Natural killer cell (primary cell): ENCODE results near the gene RMI2. TPM values are rescaled to one million over a fixed set of nuclear protein-coding genes. Genes with fewer than 3 reads are reported as not detected.

Experiments used
- ATAC-seq, 3 donors: fragments of 150-1000 bp in 2 of 3; fragments of 200-7000 bp in 1 of 3; cut with Tn5 transposase; 1 replicate in 1 of 3; 2 replicates in 2 of 3; pipeline ENCODE4 v1.10.0; 2021; ENCODE audit warnings: mild to moderate bottlenecking in 2 of 3, moderate library complexity in 2 of 3
- DNase-seq, 2 donors: peaks; one replicate each; pipeline versions ENCODE4 v3.0.0 to v3.0.0-alpha.2; 2013 to 2021; ENCODE audit warnings: mixed read lengths in 1 of 2
- H3K27ac ChIP-seq: one replicate; pipeline ENCODE4 v1.5.1; 2013; ENCODE audit warnings: mild to moderate bottlenecking, low read length
- H3K27me3 ChIP-seq: one replicate; pipeline ENCODE4 v1.6.1; 2013; ENCODE audit warnings: low read length; ENCODE audit not compliant: control insufficient read depth, insufficient read depth
- H3K36me3 ChIP-seq: one replicate; pipeline ENCODE4 v1.6.1; 2013; ENCODE audit warnings: low read length; ENCODE audit not compliant: control insufficient read depth, insufficient read depth
- H3K4me1 ChIP-seq: one replicate; pipeline ENCODE4 v1.6.1; 2013; ENCODE audit warnings: low read length; ENCODE audit not compliant: control insufficient read depth, insufficient read depth
- H3K4me3 ChIP-seq: one replicate; pipeline ENCODE4 v1.5.1; 2013; ENCODE audit warnings: low read length
- H3K9me3 ChIP-seq: one replicate; pipeline ENCODE4 v1.6.1; 2013; ENCODE audit warnings: low read length; ENCODE audit not compliant: control insufficient read depth, insufficient read depth
- H3K27ac Mint-ChIP-seq, 2 donors: one replicate each; pipeline ENCODE4 v1.8.0; 2022; ENCODE audit warnings: mild to moderate bottlenecking in 2 of 2, mixed read lengths in 2 of 2, moderate library complexity in 1 of 2
- H3K27me3 Mint-ChIP-seq, 2 donors: one replicate each; pipeline ENCODE4 v1.8.0; 2022; ENCODE audit warnings: low read depth in 2 of 2, mixed read lengths in 2 of 2
- H3K36me3 Mint-ChIP-seq: one replicate; pipeline ENCODE4 v1.8.0; 2022; ENCODE audit warnings: mixed read lengths
- H3K4me1 Mint-ChIP-seq, 2 donors: one replicate each; pipeline ENCODE4 v1.8.0; 2022; ENCODE audit warnings: mixed read lengths in 2 of 2
- H3K4me3 Mint-ChIP-seq: one replicate; pipeline ENCODE4 v1.8.0; 2022; ENCODE audit warnings: mild to moderate bottlenecking, moderate library complexity, mixed read lengths
- H3K9me3 Mint-ChIP-seq, 2 donors: one replicate each; pipeline ENCODE4 v1.8.0; 2022; ENCODE audit warnings: mixed read lengths in 2 of 2
- WGBS: methylation state at CpG from one replicate; pipeline ENCODE4 v1.1.7; 2013; ENCODE audit warnings: missing lambda C conversion rate; ENCODE audit not compliant: insufficient coverage; 5-methylcytosine and 5-hydroxymethylcytosine counted together
- intact Hi-C: fragments of 100-400 bp; cut with micrococcal nuclease; formaldehyde crosslinking; loops from one replicate; pipeline ENCODE4 v1.14.2; 2022
- total RNA-seq, 4 donors: library from RNA; stranded (reverse); fragments of 120-200 nt in 1 of 4; gene quantifications; one replicate each; pipeline versions ENCODE4 v1.2.3 to v1.2.4, GENCODE V29; 2013 to 2022
- TF ChIP-seq, protein P1 (sequence below): fragments of 200-600 bp; IDR thresholded peaks from one replicate; pipeline ENCODE4 v1.8.0; 2022; ENCODE audit warnings: antibody characterized with exemption

Gene RMI2
- total RNA-seq, 3 donors from 2014 or later (not counting 1 experiment from before 2014, with no cell fraction given), result 0.83 to 1.1 (median 0.93) TPM

DNA sequence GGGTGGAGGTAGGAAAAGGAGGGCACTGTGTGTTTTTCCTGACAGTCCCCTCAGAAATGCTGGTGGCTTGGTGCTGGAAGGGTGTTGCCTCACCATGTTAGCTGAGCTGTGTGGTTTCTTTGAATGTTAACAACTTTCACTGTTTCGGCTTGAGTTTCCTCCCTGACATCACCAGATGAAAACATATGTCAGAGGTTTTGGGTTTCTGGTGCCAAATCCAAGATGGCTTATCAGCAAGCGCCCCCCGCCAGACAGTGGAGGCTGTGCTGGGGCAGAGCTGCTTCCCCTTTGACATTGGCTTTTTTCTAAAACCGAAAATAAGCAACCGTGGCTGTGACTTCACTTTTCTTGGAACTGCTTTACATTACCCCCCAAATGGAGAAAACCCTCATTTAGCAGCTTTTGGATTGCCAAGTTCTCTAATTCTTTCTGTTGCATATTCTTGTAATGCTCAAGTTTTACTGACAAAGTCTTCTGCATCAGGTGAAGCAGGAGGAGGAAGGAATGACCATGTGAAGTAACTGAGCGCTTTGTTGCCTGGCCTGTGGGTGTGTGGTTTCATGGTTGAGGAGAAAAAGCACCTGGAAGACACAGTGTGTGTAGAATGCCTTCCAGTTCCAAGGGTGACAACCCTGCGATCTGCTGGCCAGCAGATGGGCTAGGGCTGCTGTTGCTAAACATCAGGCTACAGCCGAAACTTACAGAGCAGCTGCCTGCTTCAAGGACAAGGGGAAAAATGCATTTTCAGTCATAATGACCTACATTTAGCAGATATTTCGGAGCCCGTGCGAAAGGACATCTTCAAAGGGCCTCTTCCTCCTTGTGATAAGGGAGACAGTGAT, 9.7 kb downstream of the RMI2 start:
- no peaks in the 10 kb centered on the region for H3K9me3 Mint-ChIP-seq
- 32% methylated on average over 11 of the region's 11 CpGs for WGBS
- Histone ChIP-seq H3K9me3 (peaks cover 6% of the 10 kb centered on the region), H3K4me1 (peaks cover 33% of the 10 kb centered on the region), H3K4me3 (no peak overlapping the region), H3K27me3 (peaks cover 44% of the 10 kb centered on the region), H3K27ac (peak overlapping the region; percentile 21), H3K36me3 (no peaks in the 10 kb centered on the region)
- intact Hi-C loops, result loop anchor here (2.0 to 5.0 kb wide), 3 partner anchors 58 to 128 kb away; no protein-coding TSS in a partner anchor
- ATAC-seq (peak; percentile 88 to 91 (median 89)), DNase-seq (peak; percentile 48 to 88)
- H3K27ac Mint-ChIP-seq, result peak overlapping the region; percentile 68 to 71
- TF ChIP-seq, protein P1, sequence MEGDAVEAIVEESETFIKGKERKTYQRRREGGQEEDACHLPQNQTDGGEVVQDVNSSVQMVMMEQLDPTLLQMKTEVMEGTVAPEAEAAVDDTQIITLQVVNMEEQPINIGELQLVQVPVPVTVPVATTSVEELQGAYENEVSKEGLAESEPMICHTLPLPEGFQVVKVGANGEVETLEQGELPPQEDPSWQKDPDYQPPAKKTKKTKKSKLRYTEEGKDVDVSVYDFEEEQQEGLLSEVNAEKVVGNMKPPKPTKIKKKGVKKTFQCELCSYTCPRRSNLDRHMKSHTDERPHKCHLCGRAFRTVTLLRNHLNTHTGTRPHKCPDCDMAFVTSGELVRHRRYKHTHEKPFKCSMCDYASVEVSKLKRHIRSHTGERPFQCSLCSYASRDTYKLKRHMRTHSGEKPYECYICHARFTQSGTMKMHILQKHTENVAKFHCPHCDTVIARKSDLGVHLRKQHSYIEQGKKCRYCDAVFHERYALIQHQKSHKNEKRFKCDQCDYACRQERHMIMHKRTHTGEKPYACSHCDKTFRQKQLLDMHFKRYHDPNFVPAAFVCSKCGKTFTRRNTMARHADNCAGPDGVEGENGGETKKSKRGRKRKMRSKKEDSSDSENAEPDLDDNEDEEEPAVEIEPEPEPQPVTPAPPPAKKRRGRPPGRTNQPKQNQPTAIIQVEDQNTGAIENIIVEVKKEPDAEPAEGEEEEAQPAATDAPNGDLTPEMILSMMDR, result no peak
- H3K4me3 Mint-ChIP-seq, result peak overlapping the region; percentile 77
- peaks cover 24 to 25% of the 10 kb centered on the region in 2 donors for H3K4me1 Mint-ChIP-seq
- peaks cover 63 to 66% of the 10 kb centered on the region in 2 donors for H3K27me3 Mint-ChIP-seq
- no peaks in the 10 kb centered on the region for H3K36me3 Mint-ChIP-seq

DNA sequence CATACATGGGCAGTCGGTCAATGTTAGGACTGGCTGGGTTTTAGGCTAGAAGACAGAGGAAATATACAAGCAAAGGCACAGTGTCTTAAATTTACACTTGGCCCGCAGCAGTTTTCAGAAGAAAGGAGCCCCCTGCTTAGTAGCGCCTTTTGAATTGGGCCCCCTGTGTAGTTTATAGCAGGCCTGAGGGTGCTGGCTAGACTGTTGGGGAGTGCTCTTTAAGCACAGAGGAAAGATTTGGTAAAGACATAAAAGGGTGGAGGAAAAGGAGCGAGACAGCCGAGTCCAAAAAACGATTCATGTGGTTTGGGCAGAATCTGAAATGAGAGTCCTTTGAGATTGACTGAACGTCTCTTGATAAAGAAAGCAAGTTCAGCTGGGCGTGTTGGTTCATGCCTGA, 10.6 kb downstream of the RMI2 start:
- H3K4me3 Mint-ChIP-seq, result no peak overlapping the region
- peak in 1 of 2 donors; percentile 32 for DNase-seq
- WGBS, result 49% methylated on average over 8 of the region's 8 CpGs

DNA sequence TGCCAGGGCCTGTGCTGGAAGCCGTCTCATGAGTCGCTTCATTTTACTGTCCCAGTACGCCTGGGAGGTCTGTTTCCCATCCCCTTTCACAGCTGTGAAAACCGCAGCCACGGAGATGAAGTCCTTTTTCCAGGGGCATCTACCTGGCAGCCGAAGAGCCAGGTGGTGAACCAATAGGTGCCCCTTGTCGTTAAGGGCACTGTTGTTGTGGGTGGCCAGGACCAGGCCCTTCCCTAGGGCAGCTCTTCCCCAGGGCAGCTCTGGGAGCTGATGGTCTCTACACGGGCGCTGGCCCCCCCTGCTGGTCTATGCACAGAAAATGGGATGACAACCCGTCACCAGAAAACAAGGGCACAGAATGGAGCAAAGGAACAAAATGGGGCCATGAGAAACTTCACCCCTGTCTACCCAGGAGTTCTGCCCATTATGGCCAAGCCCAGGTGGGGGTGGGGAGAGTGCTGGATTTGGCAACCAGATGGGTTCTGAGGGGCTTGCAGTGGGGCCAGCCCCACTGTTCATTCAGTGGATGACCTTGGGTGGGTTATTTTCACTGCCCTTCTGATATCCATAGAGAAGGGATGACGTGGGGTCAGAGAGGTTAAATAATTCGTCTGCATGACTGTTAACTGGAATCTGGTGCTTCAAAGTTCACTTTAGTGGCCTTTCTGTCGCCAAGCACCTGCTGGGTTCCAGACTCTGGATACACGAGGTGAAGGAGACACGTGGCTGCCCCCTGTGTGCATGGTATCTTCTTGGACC, 11.5 kb downstream of the RMI2 start:
- DNase-seq (peak; percentile 41 to 72), ATAC-seq (no peak)
- Mint-ChIP-seq H3K27ac (no peak overlapping the region), H3K36me3 (no peaks in the 10 kb centered on the region), H3K9me3 (no peaks in the 10 kb centered on the region), H3K4me3 (no peak overlapping the region), H3K27me3 (peaks cover 68 to 71% of the 10 kb centered on the region in 2 donors), H3K4me1 (peaks cover 37 to 39% of the 10 kb centered on the region in 2 donors)
- 80% methylated on average over 15 of the region's 15 CpGs for WGBS
- intact Hi-C loops, result loop anchor here (2.0 kb wide), 2 partner anchors 384 to 392 kb away; no protein-coding TSS in a partner anchor
- TF ChIP-seq, protein P1, result peak; percentile 45
- Histone ChIP-seq H3K27ac (no peak overlapping the region), H3K4me3 (no peak overlapping the region), H3K36me3 (no peaks in the 10 kb centered on the region), H3K27me3 (peaks cover 60% of the 10 kb centered on the region), H3K4me1 (peaks cover 40% of the 10 kb centered on the region), H3K9me3 (peaks cover 6% of the 10 kb centered on the region)

More for the DNA sequence above, 10.6 kb downstream of the RMI2 start:
- Histone ChIP-seq H3K4me1 (peaks cover 33% of the 10 kb centered on the region), H3K36me3 (no peaks in the 10 kb centered on the region), H3K27ac (no peak overlapping the region), H3K27me3 (peaks cover 53% of the 10 kb centered on the region), H3K9me3 (peaks cover 6% of the 10 kb centered on the region), H3K4me3 (no peak overlapping the region)
- Mint-ChIP-seq H3K36me3 (no peaks in the 10 kb centered on the region), H3K27me3 (peaks cover 68 to 71% of the 10 kb centered on the region in 2 donors), H3K27ac (no peak overlapping the region), H3K4me1 (peaks cover 29 to 30% of the 10 kb centered on the region in 2 donors), H3K9me3 (no peaks in the 10 kb centered on the region)
- TF ChIP-seq, protein P1, result no peak
- no peak for ATAC-seq
- intact Hi-C loops, result loop anchor here (2.0 kb wide), 3 partner anchors 97 to 391 kb away; no protein-coding TSS in a partner anchor
